HepG2 (cell line): ENCODE results near the gene CD7. TPM values are rescaled to one million over a fixed set of nuclear protein-coding genes. Genes with fewer than 3 reads are reported as not detected.
A peak's percentile ranks its signal among the peaks of the same experiment; 100 is the strongest.

ENCODE experiments used
- DNMT3B ChIP-seq: conservative IDR thresholded peaks from 2 replicates; pipeline ENCODE4 v1.6.1; 2016; ENCODE audit warnings: missing biosample characterization, control low read depth
- ESRRA ChIP-seq: sonication (generic); formaldehyde crosslinking; IDR thresholded peaks from 2 replicates; pipeline ENCODE4 v1.5.1; 2020; ENCODE audit warnings: mild to moderate bottlenecking, low read depth, missing genetic modification reagents
- HNF4A ChIP-seq: sonication (generic); formaldehyde crosslinking; IDR thresholded peaks from 2 replicates; pipeline ENCODE4 v1.4.0; 2020; ENCODE audit warnings: missing genetic modification reagents
- KLF15 ChIP-seq: sonication (generic); formaldehyde crosslinking; IDR thresholded peaks from 2 replicates; pipeline ENCODE4 v1.8.1; 2023; ENCODE audit warnings: borderline replicate concordance, mild to moderate bottlenecking, inconsistent platforms, missing genetic modification reagents, mixed read lengths
- MXD4 ChIP-seq: IDR thresholded peaks from 2 replicates; pipeline ENCODE4 v1.6.1; 2016; ENCODE audit warnings: mild to moderate bottlenecking, missing biosample characterization, missing genetic modification reagents
- SALL2 ChIP-seq: sonication (generic); formaldehyde crosslinking; IDR thresholded peaks from 2 replicates; pipeline ENCODE4 v1.8.1; 2023; ENCODE audit warnings: mild to moderate bottlenecking, missing genetic modification reagents, inconsistent platforms
- SP140L ChIP-seq: sonication (generic); formaldehyde crosslinking; IDR thresholded peaks from 2 replicates; pipeline ENCODE4 v1.4.0; 2020; ENCODE audit warnings: missing genetic modification reagents, borderline replicate concordance
- SRY ChIP-seq: sonication (generic); formaldehyde crosslinking; IDR thresholded peaks from 2 replicates; pipeline ENCODE4 v1.8.0; 2022; ENCODE audit warnings: mild to moderate bottlenecking, missing genetic modification reagents
- XRCC5 ChIP-seq: fragments of 200-400 bp; formaldehyde crosslinking; optimal IDR thresholded peaks from 2 replicates; pipeline ENCODE3; 2017; ENCODE audit warnings: mild to moderate bottlenecking, low read length
- ZNF343 ChIP-seq: sonication (generic); formaldehyde crosslinking; IDR thresholded peaks from 2 replicates; pipeline ENCODE4 v1.4.0; 2020; ENCODE audit warnings: mild to moderate bottlenecking, missing genetic modification reagents
- ZNF605 ChIP-seq: sonication (generic); formaldehyde crosslinking; IDR thresholded peaks from 2 replicates; pipeline ENCODE4 v1.8.0; 2022; ENCODE audit warnings: mild to moderate bottlenecking, missing genetic modification reagents
- ZNF772 ChIP-seq: sonication (generic); formaldehyde crosslinking; IDR thresholded peaks from 2 replicates; pipeline ENCODE4 v1.5.0; 2020; ENCODE audit warnings: mild to moderate bottlenecking, missing genetic modification reagents
- ZNF879 ChIP-seq: sonication (generic); formaldehyde crosslinking; IDR thresholded peaks from 2 replicates; pipeline ENCODE4 v1.8.1; 2023; ENCODE audit warnings: missing genetic modification reagents
- polyA plus RNA-seq, 8 experiments: library from polyadenylated mRNA; depleted of rRNA in 3 of 8; stranded (reverse) in 7 of 8; unstranded in 1 of 8; fragments of >200 nt; fragmentation: Illumina TruSeq in 4 of 8; extraction: Trizol in 4 of 8; gene quantifications; 2 replicates each; pipeline versions ENCODE4 v1.2.1 to v1.2.3, GENCODE V29; 2011 to 2016; ENCODE audit warnings: low read depth in 4 of 8, missing spikeins in 1 of 8, mixed read lengths in 1 of 8; ENCODE audit not compliant: insufficient read depth in 1 of 8
- total RNA-seq, 5 experiments: library from RNA; depleted of rRNA; stranded (reverse); fragments of >200 nt; fragmentation: Illumina TruSeq; extraction: Trizol; gene quantifications; 2 replicates each; pipeline ENCODE4 v1.2.3, GENCODE V29; 2016; ENCODE audit warnings: low read depth in 1 of 5
- TF ChIP-seq, protein P1 (sequence below): sonication (generic); formaldehyde crosslinking; IDR thresholded peaks from 2 replicates; pipeline ENCODE4 v1.4.0; 2020; ENCODE audit warnings: missing genetic modification reagents
- TF ChIP-seq, protein P2 (sequence below): sonication (generic); formaldehyde crosslinking; IDR thresholded peaks from 2 replicates; pipeline ENCODE4 v1.5.0; 2020; ENCODE audit warnings: missing genetic modification reagents
- TF ChIP-seq, protein P3 (sequence below): sonication (generic); formaldehyde crosslinking; IDR thresholded peaks from 2 replicates; pipeline ENCODE4 v1.8.1; 2023; ENCODE audit warnings: missing genetic modification reagents, mild to moderate bottlenecking, borderline replicate concordance
- TF ChIP-seq, protein P4 (sequence below): sonication (generic); formaldehyde crosslinking; IDR thresholded peaks from 2 replicates; pipeline ENCODE4 v1.4.0; 2020; ENCODE audit warnings: missing genetic modification reagents, borderline replicate concordance
- TF ChIP-seq, protein P5 (sequence below): sonication (generic); formaldehyde crosslinking; IDR thresholded peaks from 2 replicates; pipeline ENCODE4 v1.5.1; 2020; ENCODE audit warnings: missing genetic modification reagents, mild to moderate bottlenecking, borderline replicate concordance

CD7 gene
- total and polyA plus RNA-seq, 2 of the 13 experiments (the other 11 are each of a cell fraction or from before 2014, with no cell fraction given): 67.6 to 76.4 TPM

DNA sequence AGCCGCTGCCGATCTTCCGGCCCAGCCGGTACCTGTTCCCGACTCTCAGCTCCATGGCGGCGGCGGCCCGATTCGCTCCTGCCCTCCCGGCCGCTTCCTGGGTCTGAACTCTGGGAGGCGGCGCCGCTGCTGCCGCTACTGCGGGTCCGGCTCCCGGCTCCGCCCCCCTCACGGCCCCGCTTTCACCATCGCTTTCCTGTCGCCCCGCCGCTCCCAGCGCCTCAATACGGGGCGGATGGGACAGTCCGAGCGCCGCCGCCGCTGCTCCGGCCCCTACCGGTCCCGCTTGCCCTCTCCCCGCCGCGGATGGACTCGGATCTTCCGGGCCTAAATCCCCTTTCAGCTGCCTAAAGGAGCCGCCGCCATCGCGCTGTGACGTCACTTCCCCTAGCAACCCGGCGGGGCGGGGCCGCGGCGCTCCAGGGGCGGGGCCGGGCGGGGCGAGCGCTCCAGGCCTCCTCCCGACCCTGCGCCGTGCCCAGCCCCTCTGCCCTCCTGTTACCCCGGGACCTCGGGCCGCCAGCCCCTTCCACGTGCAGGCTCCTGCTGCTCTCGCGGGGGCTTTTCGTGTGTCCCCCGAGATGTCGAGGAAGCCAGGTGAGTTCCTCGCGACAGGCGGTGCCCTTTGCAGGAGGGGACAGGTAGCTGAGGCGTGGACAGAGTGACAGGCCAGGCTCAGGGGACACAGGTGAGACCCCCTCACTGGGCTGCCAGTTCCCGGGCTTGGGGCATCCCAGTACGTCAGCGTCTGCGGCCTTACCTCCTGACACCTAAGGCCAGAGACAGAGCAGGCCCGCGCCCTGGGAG lies 43.9 kb downstream of the CD7 start, which contains the start of gene CSNK1D (continued):
- TF ChIP-seq SALL2 (CRISPR knock-in tag) (peak; percentile 76), ESRRA (CRISPR knock-in tag) (peak; percentile 73; the same call in 1 of the 2 replicates), ZNF343 (CRISPR knock-in tag) (peak; percentile 92), ZNF879 (CRISPR knock-in tag) (0 out of 2 replicates have a peak, but pooled peaks have one; percentile 70), HNF4A (CRISPR knock-in tag) (peak; percentile 22), ZNF772 (CRISPR knock-in tag) (peak; percentile 73; the same call in 1 of the 2 replicates), SP140L (CRISPR knock-in tag) (0 out of 2 replicates have a peak, but pooled peaks have one; percentile 65), ZNF605 (CRISPR knock-in tag) (peak; percentile 86), DNMT3B (CRISPR knock-in tag) (no peak), MXD4 (CRISPR knock-in tag) (peak; percentile 79), XRCC5 (no peak), SRY (CRISPR knock-in tag) (peak; percentile 96; the same call in 1 of the 2 replicates), KLF15 (peak; percentile 88; the same call in 1 of the 2 replicates)
- TF ChIP-seq, protein P1, sequence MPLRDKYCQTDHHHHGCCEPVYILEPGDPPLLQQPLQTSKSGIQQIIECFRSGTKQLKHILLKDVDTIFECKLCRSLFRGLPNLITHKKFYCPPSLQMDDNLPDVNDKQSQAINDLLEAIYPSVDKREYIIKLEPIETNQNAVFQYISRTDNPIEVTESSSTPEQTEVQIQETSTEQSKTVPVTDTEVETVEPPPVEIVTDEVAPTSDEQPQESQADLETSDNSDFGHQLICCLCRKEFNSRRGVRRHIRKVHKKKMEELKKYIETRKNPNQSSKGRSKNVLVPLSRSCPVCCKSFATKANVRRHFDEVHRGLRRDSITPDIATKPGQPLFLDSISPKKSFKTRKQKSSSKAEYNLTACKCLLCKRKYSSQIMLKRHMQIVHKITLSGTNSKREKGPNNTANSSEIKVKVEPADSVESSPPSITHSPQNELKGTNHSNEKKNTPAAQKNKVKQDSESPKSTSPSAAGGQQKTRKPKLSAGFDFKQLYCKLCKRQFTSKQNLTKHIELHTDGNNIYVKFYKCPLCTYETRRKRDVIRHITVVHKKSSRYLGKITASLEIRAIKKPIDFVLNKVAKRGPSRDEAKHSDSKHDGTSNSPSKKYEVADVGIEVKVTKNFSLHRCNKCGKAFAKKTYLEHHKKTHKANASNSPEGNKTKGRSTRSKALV: 0 out of 2 replicates have a peak, but pooled peaks have one; percentile 24
- TF ChIP-seq, protein P2, sequence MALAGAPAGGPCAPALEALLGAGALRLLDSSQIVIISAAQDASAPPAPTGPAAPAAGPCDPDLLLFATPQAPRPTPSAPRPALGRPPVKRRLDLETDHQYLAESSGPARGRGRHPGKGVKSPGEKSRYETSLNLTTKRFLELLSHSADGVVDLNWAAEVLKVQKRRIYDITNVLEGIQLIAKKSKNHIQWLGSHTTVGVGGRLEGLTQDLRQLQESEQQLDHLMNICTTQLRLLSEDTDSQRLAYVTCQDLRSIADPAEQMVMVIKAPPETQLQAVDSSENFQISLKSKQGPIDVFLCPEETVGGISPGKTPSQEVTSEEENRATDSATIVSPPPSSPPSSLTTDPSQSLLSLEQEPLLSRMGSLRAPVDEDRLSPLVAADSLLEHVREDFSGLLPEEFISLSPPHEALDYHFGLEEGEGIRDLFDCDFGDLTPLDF: no peak; the same call in 1 of the 2 replicates
- TF ChIP-seq, protein P3, sequence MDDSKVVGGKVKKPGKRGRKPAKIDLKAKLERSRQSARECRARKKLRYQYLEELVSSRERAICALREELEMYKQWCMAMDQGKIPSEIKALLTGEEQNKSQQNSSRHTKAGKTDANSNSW (CRISPR knock-in tag): peak; percentile 79; the same call in 1 of the 2 replicates
- TF ChIP-seq, protein P4, sequence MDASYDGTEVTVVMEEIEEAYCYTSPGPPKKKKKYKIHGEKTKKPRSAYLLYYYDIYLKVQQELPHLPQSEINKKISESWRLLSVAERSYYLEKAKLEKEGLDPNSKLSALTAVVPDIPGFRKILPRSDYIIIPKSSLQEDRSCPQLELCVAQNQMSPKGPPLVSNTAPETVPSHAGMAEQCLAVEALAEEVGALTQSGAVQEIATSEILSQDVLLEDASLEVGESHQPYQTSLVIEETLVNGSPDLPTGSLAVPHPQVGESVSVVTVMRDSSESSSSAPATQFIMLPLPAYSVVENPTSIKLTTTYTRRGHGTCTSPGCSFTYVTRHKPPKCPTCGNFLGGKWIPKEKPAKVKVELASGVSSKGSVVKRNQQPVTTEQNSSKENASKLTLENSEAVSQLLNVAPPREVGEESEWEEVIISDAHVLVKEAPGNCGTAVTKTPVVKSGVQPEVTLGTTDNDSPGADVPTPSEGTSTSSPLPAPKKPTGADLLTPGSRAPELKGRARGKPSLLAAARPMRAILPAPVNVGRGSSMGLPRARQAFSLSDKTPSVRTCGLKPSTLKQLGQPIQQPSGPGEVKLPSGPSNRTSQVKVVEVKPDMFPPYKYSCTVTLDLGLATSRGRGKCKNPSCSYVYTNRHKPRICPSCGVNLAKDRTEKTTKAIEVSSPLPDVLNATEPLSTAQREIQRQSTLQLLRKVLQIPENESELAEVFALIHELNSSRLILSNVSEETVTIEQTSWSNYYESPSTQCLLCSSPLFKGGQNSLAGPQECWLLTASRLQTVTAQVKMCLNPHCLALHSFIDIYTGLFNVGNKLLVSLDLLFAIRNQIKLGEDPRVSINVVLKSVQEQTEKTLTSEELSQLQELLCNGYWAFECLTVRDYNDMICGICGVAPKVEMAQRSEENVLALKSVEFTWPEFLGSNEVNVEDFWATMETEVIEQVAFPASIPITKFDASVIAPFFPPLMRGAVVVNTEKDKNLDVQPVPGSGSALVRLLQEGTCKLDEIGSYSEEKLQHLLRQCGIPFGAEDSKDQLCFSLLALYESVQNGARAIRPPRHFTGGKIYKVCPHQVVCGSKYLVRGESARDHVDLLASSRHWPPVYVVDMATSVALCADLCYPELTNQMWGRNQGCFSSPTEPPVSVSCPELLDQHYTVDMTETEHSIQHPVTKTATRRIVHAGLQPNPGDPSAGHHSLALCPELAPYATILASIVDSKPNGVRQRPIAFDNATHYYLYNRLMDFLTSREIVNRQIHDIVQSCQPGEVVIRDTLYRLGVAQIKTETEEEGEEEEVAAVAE (CRISPR knock-in tag): peak; percentile 63
- TF ChIP-seq, protein P5, sequence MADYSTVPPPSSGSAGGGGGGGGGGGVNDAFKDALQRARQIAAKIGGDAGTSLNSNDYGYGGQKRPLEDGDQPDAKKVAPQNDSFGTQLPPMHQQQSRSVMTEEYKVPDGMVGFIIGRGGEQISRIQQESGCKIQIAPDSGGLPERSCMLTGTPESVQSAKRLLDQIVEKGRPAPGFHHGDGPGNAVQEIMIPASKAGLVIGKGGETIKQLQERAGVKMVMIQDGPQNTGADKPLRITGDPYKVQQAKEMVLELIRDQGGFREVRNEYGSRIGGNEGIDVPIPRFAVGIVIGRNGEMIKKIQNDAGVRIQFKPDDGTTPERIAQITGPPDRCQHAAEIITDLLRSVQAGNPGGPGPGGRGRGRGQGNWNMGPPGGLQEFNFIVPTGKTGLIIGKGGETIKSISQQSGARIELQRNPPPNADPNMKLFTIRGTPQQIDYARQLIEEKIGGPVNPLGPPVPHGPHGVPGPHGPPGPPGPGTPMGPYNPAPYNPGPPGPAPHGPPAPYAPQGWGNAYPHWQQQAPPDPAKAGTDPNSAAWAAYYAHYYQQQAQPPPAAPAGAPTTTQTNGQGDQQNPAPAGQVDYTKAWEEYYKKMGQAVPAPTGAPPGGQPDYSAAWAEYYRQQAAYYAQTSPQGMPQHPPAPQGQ: no peak
